Left kidney (tissue), 2 donors: ENCODE data around the gene RNF111. TPM values are rescaled to one million over a fixed set of nuclear protein-coding genes. Genes with fewer than 3 reads are reported as not detected.
"Not testable (repeated sequence)": the region's sequence is repeated elsewhere in the genome, so short reads cannot be mapped to it uniquely, and the experiment has no call there.

ENCODE experiments used
- DNase-seq: peaks from one replicate; pipeline ENCODE4 v3.0.0-alpha.2; 2013
- polyA plus RNA-seq: library from polyadenylated mRNA; unstranded; fragments of 120-200 nt; gene quantifications from one replicate; pipeline ENCODE4 v1.2.1, GENCODE V29; 2013; ENCODE audit not compliant: insufficient read length

RNF111 gene
- polyA plus RNA-seq, 1 donor, result 42.1 TPM

- DNase-seq, result no peak
Observed at GRCh38 chr15:58999694-59000093, 12.2 kb downstream of the RNF111 start.

GRCh38 chr15:59000251-59000650, 12.8 kb downstream of the RNF111 start:
- DNase-seq, result not testable (repeated sequence)

GRCh38 chr15:59001946-59002345, 14.5 kb downstream of the RNF111 start:
- DNase-seq, result no peak

- DNase-seq, result no peak
Observed at GRCh38 chr15:59002418-59002859, 15.0 kb downstream of the RNF111 start.

GRCh38 chr15:59005579-59005978, 18.1 kb downstream of the RNF111 start:
- no peak for DNase-seq

DNA sequence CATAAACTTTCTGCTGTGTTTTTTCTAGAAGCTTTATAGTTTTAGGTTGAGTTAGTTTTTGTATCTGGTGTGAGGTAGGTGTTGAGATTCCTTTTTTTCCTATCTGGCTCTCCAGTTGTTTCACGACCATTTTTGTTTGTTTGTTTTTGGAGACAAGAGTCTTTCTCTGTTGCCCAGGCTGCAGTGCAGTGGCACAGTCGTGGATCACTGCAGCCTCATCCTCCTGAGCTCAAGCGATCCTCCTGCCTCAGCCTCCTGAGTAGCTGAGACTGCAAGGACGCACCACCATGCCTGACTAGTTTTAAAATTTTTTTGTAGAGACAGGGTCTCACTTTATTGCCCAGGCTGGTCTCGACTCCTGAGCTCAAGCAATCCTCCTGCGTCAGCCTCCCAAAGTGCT, 20.6 kb downstream of the RNF111 start:
- DNase-seq, result no peak

GRCh38 chr15:59011262-59011952, 23.9 kb downstream of the RNF111 start:
- no peak for DNase-seq

GRCh38 chr15:59013246-59013873, 25.9 kb downstream of the RNF111 start:
- DNase-seq, result no peak

DNA sequence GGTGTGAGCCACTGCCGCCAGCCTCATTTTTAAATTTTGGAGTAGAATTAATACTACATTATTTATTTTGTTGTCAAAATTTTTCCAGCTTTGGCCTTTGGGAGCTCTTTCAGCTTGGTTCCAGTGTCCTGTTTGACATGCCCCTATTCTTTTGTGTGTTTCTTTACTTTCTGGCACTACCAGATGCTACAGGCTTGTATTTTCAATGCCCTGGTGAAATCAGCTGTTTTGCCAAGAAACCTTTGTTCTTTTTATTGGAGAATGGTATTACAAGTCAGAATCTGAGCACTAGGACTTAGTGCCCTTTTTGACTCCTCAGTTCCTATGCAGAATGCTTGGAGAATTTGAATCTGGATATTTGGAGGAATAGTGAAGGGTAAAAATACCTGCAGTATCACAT, 26.6 kb downstream of the RNF111 start:
- DNase-seq, result no peak

GRCh38 chr15:59017449-59017848, 30.0 kb downstream of the RNF111 start:
- no peak for DNase-seq

DNA sequence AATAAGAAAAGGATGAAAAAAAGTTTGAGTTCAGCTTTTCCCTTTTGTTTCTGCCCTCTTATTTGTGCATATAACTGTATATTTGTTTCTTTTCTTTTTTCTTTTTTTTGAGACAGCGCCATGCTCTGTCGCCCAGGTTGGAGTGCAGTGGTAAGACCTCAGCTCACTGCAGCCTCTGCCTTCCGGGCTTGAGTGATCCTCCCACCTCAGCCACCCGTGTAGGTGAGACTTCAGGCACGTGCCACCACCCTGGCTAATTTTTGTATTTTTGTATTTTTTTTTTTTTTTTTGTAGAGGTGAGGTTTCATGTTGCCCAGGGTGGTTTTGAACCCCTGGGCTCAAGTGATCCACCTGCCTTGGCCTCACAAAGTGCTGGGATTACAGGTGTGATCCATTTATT, 31.4 kb downstream of the RNF111 start:
- DNase-seq, result no peak

DNA sequence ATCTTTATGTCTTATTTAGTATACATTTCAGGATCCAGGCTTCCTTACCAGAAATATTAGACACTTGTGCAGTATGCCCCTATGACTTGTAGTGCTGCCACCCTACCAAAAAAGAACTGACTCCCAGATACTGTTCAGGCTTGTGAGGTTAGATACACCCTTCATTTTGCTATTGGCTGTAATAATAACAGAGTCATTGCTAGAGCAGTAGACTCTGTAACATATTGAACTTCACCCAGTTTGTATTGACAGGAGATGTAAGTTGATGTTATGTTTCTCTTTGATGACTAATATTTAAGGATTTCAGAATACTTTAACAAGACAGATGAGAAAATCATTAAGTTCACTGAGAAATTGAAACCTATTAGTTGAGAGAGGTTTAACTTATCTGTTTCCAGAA, 32.9 kb downstream of the RNF111 start:
- no peak for DNase-seq

GRCh38 chr15:59022188-59022587, 34.7 kb downstream of the RNF111 start:
- DNase-seq, result no peak

DNA sequence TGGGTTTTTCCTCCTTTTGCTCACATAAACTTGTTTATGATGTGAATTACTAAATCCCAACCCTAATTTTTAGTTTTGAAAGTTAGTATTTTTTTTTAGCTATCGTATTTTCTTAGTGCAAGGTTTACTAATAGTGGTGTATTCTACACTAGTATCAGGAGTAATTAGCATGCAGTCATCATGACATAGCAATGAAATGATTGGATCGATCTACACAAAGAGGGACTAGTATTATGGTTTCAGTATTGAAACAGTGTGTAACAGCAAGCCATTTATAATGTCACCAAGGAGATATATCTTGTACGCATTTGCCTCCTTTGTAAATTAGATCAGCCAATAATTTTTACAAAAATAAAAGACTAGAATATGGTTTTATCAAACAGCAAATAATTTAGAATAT, 38.7 kb downstream of the RNF111 start:
- no peak for DNase-seq

GRCh38 chr15:59028387-59028955, 41.0 kb downstream of the RNF111 start:
- no peak for DNase-seq

- DNase-seq, result no peak
Observed at GRCh38 chr15:59029554-59029953, 42.1 kb downstream of the RNF111 start.

DNA sequence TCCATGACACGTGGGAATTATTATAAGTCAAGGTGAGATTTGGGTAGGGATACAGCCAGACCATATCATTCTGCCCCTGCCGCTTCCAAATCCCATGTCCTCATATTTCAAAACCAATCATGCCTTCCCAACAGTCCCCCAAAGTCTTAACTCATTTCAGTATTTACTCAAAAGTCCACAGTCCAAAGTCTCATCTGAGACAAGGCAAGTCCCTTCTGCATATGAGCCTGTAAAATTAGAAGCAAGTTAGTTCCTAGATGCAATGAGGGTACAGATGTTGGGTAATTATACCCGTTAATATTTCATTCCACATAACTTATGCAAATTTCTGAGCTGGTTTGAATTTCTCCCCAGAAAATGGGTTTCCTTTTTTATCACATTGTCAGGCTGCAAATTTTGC, 47.7 kb downstream of the RNF111 start:
- no peak for DNase-seq

- no peak for DNase-seq
Observed at GRCh38 chr15:59039225-59039624, 51.8 kb downstream of the RNF111 start.

DNA sequence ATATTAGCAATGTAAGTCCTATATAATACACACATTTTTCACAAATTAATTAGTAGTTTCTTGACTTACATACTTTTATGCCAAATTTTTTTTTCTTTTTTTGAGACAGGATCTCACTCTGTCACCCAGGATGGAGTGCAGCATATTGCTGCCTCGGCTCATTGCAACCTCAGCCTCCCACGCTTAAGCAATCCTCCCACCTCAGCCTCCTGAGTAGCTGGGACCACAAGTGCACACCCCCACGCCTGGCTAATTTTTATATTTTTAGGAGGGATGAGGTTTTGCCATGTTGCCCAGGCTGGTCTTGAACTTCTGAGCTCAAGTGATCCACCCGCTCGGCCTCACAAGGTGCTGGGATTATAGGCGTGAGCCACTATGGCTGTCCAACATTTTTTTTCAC, 54.6 kb downstream of the RNF111 start:
- DNase-seq, result no peak

- DNase-seq, result no peak
Observed at GRCh38 chr15:59048897-59049296, 61.4 kb downstream of the RNF111 start.

DNA sequence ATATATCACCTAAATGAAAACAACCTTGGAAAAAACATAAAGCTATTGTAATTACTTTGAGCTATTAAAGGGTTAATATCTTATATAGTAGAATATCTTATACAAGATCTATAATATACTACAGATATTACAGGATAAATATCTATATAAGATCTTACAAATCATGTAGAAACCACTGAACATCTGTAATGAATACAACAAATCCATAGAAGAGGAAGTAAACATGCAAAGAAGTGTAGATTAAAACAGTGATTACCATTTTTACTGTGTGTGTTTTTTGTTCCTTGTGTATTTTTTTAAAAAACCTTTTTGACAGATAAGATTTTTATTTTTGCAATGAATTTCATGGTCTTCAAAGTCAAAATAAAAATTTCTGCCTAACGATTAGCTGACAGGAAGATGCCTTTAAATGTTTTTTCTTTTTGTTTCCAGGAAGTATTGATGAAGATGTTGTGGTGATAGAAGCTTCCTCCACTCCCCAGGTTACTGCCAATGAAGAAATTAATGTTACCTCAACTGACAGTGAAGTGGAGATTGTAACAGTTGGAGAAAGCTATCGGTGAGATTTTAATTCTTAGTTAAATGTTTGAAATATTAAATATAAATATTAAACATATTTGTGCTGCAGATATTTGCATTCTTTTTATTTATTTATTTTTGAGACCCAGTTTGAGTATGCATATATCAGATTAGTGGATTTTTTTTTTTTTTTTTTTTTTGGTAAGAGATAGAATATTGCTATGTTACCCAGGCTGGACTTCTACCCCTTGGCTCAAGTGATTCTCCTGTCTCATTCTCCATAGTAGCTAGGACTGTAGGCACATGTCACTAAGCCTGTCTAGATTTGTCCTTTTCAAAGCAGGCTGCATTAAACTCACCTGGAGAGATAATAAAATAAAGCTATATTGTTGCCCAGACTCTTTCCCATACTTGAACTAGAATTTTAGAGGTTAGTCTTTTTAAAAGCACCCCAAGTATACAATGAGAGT, 64.7 kb downstream of the RNF111 start:
- no peak for DNase-seq

GRCh38 chr15:59052915-59053407, 65.5 kb downstream of the RNF111 start:
- no peak for DNase-seq
